HUDEP-2 (cell line): ENCODE data around the gene MRPS23.

ENCODE experiments used
- DNase-seq, 76 experiments: peaks; one replicate each; lab custom pipeline; 2025; ENCODE audit not compliant: unreplicated experiment in 76 of 76; lab: John Stamatoyannopoulos, UW

MRPS23 gene

GRCh38 chr17:57849874-57850754, at the start of gene MRPS23:
TSS of gene MRPS23 (minus strand) at chr17:57850044. CDS start at chr17:57850010, 34 bp downstream.
- peak in 75 of 76 experiments; percentile 71 to 99 (median 96) for DNase-seq

- no peak for DNase-seq
These were observed 49.5 kb upstream of the MRPS23 start for GRCh38 chr17:57899391-57899790.

GRCh38 chr17:57898487-57899311, 48.9 kb upstream of the MRPS23 start:
- DNase-seq, result no peak

DNA sequence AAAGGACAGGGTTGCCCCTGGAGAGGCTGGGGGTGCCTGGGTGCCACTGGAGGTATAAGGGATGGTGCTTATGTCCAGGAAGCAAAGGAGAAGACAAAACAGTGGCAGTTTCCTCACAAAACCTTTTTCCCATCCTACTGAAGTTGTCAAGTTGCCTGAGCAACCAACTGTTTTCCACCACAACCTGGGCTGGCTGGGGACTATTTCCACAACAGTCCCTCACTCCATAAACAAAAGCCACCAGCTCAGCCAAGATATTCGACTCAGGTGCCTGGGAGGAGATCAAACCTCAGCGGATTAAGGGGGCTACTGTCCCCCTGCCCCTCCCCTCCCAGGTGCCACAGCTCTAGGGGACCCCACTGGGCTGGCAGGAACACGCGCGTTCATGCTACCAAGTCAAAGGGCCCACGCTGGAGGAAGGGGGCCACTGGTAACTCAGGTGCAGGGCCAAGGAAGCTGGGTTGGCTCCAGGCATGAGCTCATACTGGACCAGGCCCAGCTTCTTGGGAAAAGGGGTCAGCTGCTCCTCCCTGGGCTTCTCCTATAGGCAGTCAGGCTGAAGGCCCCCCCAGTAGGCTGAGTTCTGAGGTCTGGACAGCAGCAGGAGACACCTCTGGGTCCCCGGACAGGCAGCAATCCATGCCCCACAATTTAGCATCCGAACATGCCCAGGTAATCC, 45.7 kb upstream of the MRPS23 start:
- no peak for DNase-seq

DNA sequence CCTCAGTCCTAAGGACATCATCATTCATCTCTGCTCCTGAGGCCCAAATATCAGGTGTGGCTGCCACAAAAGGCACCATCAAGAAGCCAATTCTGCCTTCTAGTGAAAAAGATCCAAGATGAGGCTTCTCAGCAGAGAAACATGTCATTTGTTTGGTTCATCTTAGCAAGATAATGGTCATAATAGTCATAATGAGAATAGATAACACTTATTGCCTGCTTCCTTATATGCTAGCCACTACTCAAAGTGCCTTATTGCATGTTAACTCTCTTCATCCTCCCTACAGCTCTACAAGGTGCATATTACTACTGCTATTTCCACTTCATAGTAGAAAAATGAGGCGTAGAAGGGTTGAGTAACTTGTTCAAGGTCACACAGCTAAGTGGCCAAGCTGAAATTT, 45.0 kb upstream of the MRPS23 start:
- DNase-seq, result no peak

- peak in 3 of 76 experiments; percentile 6 to 19 (median 12) for DNase-seq
These were observed 43.2 kb upstream of the MRPS23 start for GRCh38 chr17:57892820-57893595.

DNA sequence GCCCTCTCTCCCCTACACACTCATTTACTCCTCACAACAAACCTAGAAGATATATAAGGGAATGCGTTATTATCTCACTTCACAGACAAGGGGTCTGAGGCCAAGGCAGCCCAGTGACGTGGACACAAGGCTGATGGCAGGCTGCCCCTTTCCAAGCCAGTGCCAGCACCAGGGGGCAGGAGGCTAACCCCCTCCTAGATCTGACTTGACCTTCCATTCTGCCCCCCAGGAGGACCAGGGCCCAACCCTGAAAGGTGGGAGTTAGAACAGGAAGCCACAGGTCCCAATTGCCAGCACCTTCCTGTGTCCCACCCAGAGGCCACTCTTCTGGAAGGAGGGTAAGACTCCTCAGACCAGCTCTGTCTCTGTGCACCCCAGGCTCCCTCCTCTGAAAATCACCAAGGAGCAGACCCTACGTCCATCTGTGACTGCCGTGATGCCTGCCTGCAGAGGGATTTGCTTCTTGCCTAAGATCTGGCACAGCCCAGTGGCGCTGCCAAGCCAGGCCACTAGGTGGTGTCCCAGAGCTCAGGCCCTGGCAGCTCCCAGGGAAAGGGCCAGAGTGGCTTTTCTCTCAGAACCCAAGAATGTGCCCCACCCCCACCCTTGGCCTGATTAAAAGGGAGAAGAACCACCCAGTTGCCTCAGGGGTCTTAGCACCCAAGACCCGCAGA, 42.4 kb upstream of the MRPS23 start:
- DNase-seq, result peak in 69 of 76 experiments; percentile 10 to 84 (median 58)

DNA sequence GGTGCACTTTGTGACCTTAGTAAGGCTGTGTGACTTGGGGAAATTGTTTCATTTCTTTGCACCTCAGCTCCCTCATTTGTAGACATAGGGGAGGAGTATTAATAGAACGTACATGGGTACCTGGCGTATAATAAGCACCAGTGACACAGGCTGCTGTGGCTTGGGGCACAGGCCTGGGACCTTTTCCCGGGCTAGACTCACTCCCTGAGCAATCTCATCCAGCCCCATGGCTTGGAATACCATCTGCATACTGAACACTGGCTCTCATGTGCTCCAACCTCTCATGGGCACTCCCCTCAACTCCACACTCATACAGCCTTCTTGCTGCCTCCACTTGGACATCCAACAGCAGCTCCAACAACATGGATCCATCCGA, 41.0 kb upstream of the MRPS23 start:
- no peak for DNase-seq

- DNase-seq, result peak in 1 of 76 experiments; percentile 11
These were observed 40.3 kb upstream of the MRPS23 start for GRCh38 chr17:57889892-57890856.

DNA sequence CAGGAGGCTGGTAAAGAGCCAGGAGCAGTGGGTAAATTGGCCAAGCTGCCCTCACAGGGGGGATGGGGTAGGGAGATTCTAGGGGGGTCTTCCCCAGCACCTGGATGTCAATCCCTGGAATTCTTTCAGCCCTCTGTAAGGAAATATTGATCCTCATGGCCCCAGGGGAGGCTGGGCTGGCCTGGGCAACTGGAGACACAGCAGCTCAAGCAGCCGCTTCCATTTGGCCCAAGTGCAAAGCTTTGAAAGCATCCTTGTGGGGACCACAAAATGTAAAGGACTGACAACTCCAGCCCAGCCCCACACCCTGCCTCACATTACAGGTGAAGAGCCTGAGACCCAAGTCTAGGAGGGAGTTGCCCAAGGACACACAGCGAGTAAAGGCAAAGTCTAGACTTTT, 39.4 kb upstream of the MRPS23 start:
- no peak for DNase-seq

GRCh38 chr17:57888311-57889216, 38.7 kb upstream of the MRPS23 start:
- DNase-seq, result no peak

- DNase-seq, result no peak
These were observed 37.3 kb upstream of the MRPS23 start for GRCh38 chr17:57887161-57887560.

DNA sequence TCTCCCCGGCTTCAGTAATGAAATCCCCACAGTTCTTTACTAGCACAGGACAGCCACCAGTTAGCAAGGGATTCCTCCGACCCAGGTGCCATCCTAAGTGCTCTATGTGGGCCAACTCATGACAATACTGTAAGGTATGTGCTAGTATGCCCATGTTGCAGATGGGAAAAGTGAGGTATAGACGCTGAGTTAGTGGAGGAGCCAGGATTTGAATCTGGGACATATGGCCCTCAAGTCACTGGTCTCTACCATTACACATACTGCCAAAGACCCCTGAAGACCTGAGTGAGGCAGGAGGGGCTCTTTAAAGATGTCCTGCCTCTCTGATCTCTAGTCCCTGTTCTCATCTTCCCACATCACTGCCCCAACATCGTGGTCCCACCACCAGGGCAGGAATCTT, 36.2 kb upstream of the MRPS23 start:
- no peak for DNase-seq

GRCh38 chr17:57885148-57885915, 35.5 kb upstream of the MRPS23 start:
- no peak for DNase-seq

- no peak for DNase-seq
These were observed 32.0 kb upstream of the MRPS23 start for GRCh38 chr17:57881783-57882351.

- no peak for DNase-seq
These were observed 31.3 kb upstream of the MRPS23 start for GRCh38 chr17:57881143-57881542.

DNA sequence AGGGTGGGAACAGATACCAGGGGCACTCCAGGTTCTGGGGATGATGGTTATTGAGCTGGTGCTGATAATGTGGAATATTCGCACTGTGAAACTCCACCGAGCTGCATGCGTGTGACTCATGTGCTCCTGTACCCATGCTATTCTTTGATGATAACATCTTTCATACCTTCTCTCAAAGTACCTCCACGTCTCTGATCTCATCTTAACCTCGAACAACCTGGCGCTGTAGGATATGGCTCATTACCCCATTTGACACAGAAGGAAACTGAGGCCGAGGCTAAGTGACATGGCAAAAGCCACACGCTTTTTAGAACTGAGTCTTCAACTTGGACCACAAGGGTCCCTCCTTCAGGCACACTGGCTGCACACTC, 30.2 kb upstream of the MRPS23 start:
- no peak for DNase-seq
